Measurements from ENCODE around the gene C1GALT1. TPM values are rescaled to one million over a fixed set of nuclear protein-coding genes. Genes with fewer than 3 reads are reported as not detected.

C1GALT1 gene
- total RNA-seq, 1 experiment from 2014 or later: 54.5 TPM

GRCh38 chr7:7231865-7232264, 49.5 kb downstream of the C1GALT1 start:
- peaks cover 8% of the 10 kb centered on the region; the same call in 1 of the 2 replicates for H3K9me3 ChIP-seq (ENCODE audit: control insufficient read depth, insufficient read depth, low read depth, low read length)
- H3K4me3 ChIP-seq (ENCODE audit: low read depth in 2 of 2, low read length in 2 of 2): no peak overlapping the region
- no peaks in the 10 kb centered on the region for H3K4me1 ChIP-seq (ENCODE audit: control insufficient read depth, insufficient read depth, low read length)
- no peak overlapping the region for H3K27ac ChIP-seq (ENCODE audit: low read length)
- H3K27me3 ChIP-seq (ENCODE audit: control insufficient read depth, insufficient read depth, low read length): no peaks in the 10 kb centered on the region
- intact Hi-C loops (cut with micrococcal nuclease; ENCODE audit: unreplicated experiment): no loop called here
- POLR2A ChIA-PET: no interaction called here
- TF ChIP-seq TCF7L2 (IDR thresholded peaks at IDR 0.05; ENCODE audit: low read depth, low read length): no peak
- TF ChIP-seq POLR2AphosphoS5 (IDR thresholded peaks at IDR 0.05; ENCODE audit: low read depth, low read length): no peak
- TF ChIP-seq CTCF (IDR thresholded peaks at IDR 0.05): no peak
- TF ChIP-seq SIN3A (IDR thresholded peaks at IDR 0.05; ENCODE audit: borderline replicate concordance, insufficient read depth, low read depth, low read length): no peak
- no peak for TF ChIP-seq REST (IDR thresholded peaks at IDR 0.05; ENCODE audit: insufficient read depth in 1 of 2, low read depth in 2 of 2, low read length in 1 of 2)
- DNase-seq (ENCODE audit: low read depth, low spot score) (no peak), ATAC-seq (no peak)
- in situ Hi-C loops (cut with HindIII; ENCODE audit: low pct_unique_long_range_greater_than_20kb, low sequenced_read_pairs): no loop called here
- BruUV-seq (replicated peaks): no TSS peak
- no peaks in the 10 kb centered on the region for H3K36me3 ChIP-seq (ENCODE audit: control insufficient read depth, insufficient read depth, low read length)
- CTCF ChIA-PET: no interaction called here

- TF ChIP-seq CTCF (IDR thresholded peaks at IDR 0.05) (no peak), POLR2AphosphoS5 (IDR thresholded peaks at IDR 0.05; ENCODE audit: low read depth, low read length) (no peak), REST (IDR thresholded peaks at IDR 0.05; ENCODE audit: insufficient read depth in 1 of 2, low read depth in 2 of 2, low read length in 1 of 2) (no peak), TCF7L2 (IDR thresholded peaks at IDR 0.05; ENCODE audit: low read depth, low read length) (no peak), SIN3A (IDR thresholded peaks at IDR 0.05; ENCODE audit: borderline replicate concordance, insufficient read depth, low read depth, low read length) (no peak)
- intact Hi-C loops (cut with micrococcal nuclease; ENCODE audit: unreplicated experiment): no loop called here
- no peak overlapping the region for H3K4me3 ChIP-seq (ENCODE audit: low read depth in 2 of 2, low read length in 2 of 2)
- H3K27me3 ChIP-seq (ENCODE audit: control insufficient read depth, insufficient read depth, low read length): no peaks in the 10 kb centered on the region
- in situ Hi-C loops (cut with HindIII; ENCODE audit: low pct_unique_long_range_greater_than_20kb, low sequenced_read_pairs): no loop called here
- CTCF ChIA-PET: no interaction called here
- BruUV-seq (replicated peaks): no TSS peak
- no peak overlapping the region for H3K27ac ChIP-seq (ENCODE audit: low read length)
- DNase-seq (ENCODE audit: low read depth, low spot score) (no peak), ATAC-seq (no peak)
- POLR2A ChIA-PET: no interaction called here
- peaks cover 8% of the 10 kb centered on the region; the same call in 1 of the 2 replicates for H3K9me3 ChIP-seq (ENCODE audit: control insufficient read depth, insufficient read depth, low read depth, low read length)
- H3K36me3 ChIP-seq (ENCODE audit: control insufficient read depth, insufficient read depth, low read length): no peaks in the 10 kb centered on the region
- no peaks in the 10 kb centered on the region for H3K4me1 ChIP-seq (ENCODE audit: control insufficient read depth, insufficient read depth, low read length)
Observed at GRCh38 chr7:7235347-7235746, 53.0 kb downstream of the C1GALT1 start.
